Myocyte (in vitro differentiated cells): Measurements from ENCODE around the gene TSPYL4. TPM values are rescaled to one million over a fixed set of nuclear protein-coding genes. Genes with fewer than 3 reads are reported as not detected.
A peak's percentile ranks its signal among the peaks of the same experiment; 100 is the strongest.

Source experiments
- DNase-seq: peaks from one replicate; pipeline ENCODE4 v3.0.0-alpha.2; 2012; ENCODE audit warnings: low read depth
- total RNA-seq: library from RNA; depleted of rRNA; stranded (reverse); fragments of >200 nt; gene quantifications from 2 replicates; pipeline ENCODE4 v1.2.3, GENCODE V29; 2014

TSPYL4 gene
- total RNA-seq, 1 donor from 2014 or later: 30.4 TPM

DNA sequence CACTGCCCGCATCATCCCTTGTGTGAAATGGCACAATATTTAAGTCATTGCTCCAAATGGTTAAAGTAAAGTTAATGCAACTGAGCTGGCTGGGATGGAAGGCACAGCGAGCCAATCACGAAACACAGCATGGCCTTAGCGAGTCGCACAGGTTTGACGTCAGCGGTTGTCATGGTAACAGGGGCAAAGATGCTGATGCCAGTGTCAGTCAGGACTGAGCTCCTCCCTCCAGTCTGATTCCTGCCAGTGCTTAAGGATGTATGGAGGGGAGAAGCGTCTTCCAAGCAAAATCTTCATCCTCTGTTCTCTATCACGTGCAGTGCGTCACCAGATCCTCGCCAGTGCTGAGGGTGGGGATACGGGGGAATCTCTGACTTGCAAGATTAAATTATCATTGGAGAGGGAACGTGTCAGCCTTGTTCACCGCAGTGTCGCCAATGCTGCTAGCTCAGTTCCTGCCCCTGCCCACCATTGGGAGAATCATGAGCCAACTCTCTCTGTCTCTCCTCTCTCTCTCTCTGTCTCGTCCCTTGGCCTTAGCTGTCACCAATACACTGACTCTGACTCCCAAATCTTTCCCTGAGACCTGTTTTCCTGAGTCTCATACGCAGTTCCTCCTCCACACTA is 24.5 kb downstream of the TSPYL4 start:
- no peak for DNase-seq

DNA sequence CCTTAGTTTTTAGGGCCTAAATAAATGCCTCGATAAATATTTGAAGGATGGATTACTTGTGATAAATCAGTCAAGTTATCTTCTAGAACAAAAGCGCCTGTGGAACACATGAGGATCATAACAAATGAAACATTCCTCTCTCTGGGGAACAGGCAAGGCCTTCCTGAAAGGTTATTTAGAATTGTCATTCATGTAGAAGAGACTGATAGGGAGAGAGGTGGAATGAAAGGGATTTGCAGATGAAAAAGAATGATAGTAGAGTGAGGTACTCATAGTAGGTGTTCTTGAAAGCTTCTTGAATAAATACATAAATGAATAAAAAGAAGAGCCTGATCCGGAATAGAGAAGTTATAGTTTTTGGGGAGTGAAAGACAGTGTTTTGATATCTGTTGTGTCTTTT is 30.5 kb downstream of the TSPYL4 start:
- DNase-seq: no peak

- DNase-seq: no peak
Observed at GRCh38 chr6:116221911-116222310, 32.0 kb downstream of the TSPYL4 start.

- DNase-seq: no peak
Observed at GRCh38 chr6:116221067-116221466, 32.8 kb downstream of the TSPYL4 start.

DNA sequence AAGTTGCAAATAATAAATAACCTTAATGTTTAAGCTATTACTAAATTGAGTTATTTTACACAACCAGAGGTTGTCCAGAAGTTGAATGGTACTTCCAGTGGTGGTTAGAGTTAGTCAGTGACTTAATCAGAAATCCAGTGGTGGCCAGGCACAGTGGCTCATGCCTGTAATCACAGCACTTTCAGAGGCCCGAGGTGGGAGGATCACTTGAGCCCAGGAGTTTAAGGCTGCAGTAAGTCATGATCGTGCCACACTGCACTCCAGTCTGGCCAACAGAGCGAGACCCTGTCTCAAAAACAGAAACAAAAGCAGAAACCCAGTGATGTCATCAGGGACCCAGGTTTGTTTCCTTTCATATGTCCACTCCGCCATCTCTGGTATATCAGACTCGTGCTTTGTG is 35.0 kb downstream of the TSPYL4 start:
- no peak for DNase-seq

GRCh38 chr6:116218172-116218633 is 35.7 kb downstream of the TSPYL4 start:
- no peak for DNase-seq

- DNase-seq: peak; percentile 65
Observed at GRCh38 chr6:116217069-116217468, 36.8 kb downstream of the TSPYL4 start.

DNA sequence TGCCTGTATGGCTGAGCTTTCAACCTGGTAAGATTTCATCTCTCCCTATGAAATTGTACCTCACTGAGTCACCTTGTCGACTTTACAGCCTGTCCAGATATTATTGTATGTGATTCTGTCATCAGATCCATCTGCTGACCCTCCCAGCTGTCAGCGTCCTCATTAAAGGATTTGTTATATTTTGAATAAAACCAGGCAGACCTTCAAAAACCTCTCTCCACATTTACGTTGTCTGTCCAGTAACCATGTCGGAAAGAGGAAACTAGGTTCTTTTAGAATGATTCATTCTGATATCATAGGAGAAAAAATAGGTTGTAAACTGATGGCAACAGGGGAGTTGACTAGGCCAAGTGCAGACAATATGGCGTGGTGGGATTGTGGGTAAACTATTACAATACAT is 38.5 kb downstream of the TSPYL4 start:
- no peak for DNase-seq

DNA sequence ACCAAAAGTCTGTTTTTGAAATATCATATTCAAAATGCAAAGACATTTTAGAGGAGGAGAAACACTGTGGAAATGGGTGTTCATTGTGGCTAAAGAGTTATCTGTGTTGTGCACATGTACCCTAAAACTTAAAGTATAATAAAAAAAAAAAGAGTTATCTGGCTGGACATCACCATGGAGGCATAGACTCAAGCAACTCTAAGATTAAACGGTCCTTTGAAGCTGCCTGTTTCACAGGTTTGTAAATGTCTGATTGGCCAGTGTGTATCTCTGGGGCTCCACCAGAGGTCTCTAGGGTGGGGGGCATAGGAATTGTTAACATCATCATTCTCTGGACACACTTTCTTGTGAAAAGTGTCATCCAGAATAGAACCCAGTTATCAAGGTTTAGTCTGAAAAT is 39.2 kb downstream of the TSPYL4 start:
- DNase-seq: no peak

GRCh38 chr6:116210750-116211425 is 43.0 kb downstream of the TSPYL4 start:
- DNase-seq: peak; percentile 75

GRCh38 chr6:116210316-116210715 is 43.6 kb downstream of the TSPYL4 start:
- no peak for DNase-seq

DNA sequence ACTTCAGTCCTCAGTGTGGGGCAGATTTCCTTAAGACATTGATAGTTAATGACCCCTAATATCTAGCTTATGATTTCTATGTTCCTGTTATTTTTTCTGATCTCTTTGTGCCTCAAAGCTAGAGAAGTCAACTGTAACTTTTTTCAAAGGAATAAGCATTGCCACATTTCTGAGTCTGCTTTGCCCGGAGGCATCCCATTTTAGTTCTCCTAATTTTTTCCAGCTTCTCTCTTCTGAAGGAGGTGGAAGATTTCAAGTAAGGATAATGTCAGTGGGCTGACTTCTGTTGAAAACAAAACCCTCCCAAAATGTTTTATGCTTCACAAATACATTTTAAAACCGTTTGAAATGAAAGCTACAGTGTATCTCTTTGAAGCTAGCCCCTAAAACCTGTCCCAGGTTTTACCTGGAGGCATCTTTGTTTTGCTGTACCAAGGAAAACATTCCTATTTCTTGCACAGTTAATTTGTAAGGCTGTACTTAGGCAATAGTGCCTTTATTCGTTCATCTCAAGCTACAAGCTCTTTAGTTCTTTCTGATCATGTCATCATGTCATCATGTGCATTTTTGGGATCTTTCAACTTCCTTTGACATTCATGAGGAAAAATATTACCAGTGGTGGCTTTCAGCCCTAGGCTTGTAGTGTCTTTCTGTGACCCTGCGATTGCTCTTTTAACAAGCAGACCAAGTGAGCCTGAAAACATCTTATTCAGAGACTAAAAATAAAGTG is 45.7 kb downstream of the TSPYL4 start:
- no peak for DNase-seq

DNA sequence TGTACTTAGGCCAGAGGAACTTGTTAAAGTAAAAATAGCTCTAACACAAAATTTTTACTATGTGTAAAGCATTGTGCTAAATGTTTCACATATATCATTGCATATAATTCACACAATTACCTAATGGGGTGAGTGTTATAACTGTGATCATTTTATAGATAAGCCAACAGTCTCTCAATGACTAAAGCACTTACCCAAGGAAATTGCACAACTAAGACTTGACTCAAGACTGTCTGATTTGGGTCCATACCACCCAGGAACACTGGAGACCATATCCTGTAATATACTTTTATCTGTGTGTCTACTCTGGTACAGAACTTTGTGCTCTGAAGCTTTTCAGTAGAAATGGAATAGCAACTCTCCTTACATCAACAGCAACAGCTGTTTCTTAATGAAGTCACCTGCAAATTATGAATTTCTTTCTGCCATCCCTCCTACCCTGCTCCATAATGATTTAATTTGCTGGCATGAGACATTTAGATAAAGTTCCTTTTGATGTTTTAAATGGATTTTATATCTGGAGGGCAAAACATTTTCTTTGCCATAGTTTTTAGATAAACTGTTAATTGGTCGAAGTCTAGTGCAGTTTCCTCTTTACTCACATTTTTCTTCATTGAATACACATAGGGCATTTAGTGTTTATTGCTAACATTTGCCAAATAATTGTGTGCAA is 47.5 kb downstream of the TSPYL4 start:
- no peak for DNase-seq

DNA sequence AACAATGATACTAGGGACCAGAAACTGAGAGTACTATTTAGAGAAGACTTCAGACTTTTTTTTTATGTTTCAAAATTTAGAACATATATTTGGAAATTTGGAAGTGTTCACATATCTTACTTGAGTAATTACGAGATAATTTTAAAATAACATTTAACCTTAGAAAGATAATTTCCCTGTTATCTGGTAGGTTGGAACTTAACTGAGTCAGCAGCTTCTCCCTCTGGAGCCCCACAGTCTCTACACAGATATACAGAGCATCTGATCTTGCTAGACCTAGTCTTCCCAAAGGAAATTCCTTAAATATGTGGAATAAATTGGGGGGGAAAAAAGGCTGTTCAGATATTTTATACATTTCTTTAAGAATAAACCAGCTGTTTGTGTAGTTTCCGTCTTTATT is 48.6 kb downstream of the TSPYL4 start:
- DNase-seq: no peak

GRCh38 chr6:116201538-116201937 is 52.3 kb downstream of the TSPYL4 start:
- no peak for DNase-seq

DNA sequence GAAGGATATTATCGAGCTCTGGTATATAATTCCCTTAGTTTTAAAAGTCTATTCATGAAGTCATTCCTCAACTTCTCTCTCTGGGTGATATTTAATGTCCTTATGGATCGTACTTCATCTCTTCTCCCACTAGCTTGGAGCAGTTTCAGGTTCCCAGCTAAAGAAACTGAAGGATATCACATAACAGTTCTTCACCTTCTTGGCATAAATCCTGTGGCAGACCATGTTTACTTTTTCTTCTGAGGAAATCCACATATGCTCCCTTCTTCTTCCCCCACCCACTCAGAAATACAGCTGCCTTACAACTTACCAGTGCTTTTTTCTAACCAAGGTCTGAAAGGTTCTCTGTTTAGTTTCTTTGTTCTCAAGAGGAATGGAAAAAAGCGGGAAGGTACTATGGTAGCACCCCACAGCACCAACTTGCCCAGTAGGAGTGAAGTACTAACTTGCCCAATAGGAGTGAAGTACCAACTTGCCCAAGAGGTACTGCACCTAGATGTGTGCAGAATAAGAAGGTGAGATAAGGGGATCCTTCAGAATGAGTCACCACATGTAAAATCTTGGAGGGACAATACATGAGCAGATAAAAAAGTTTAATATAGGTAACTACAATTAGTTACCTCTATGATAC is 53.1 kb downstream of the TSPYL4 start:
- DNase-seq: no peak

Other genes starting within 250 kb of the TSPYL4 start
- gene FRK, start 193.2 kb downstream of the TSPYL4 start, total RNA-seq: 8.9 and 10.1 TPM in 2 replicates
- gene NT5DC1, start 153.2 kb downstream of the TSPYL4 start, total RNA-seq: 13.1 and 13.2 TPM in 2 replicates
- 1.9 and 2.8 TPM in 2 replicates for gene COL10A1, start 127.9 kb downstream of the TSPYL4 start, total RNA-seq
- 67.1 and 90.6 TPM in 2 replicates for gene TSPYL1, start 25.9 kb upstream of the TSPYL4 start, total RNA-seq
- gene DSE, start 116.9 kb upstream of the TSPYL4 start, total RNA-seq: 31.6 and 32.5 TPM in 2 replicates
- 0.31 TPM in 1 of 2 replicates, not detected in the other for gene CALHM6, start 207.3 kb upstream of the TSPYL4 start, total RNA-seq